HG02938 (cell line): ENCODE data around the gene GALR3.

Experiments
- ATAC-seq: cut with Tn5 transposase; IDR thresholded peaks from one replicate; pipeline ENCODE4 v1.9.1; 2021; ENCODE audit warnings: mild to moderate bottlenecking, moderate library complexity; ENCODE audit not compliant: unreplicated experiment

Gene GALR3

GRCh38 chr22:37819105-37819433, 4.1 kb upstream of the GALR3 start:
- ATAC-seq = no peak

GRCh38 chr22:37820350-37820749, 2.8 kb upstream of the GALR3 start:
- no peak for ATAC-seq

GRCh38 chr22:37822079-37822833, 926 bp upstream of the GALR3 start:
- no peak for ATAC-seq

- ATAC-seq = no peak
These were observed 1.8 kb downstream of the GALR3 start for GRCh38 chr22:37824674-37825641.

GRCh38 chr22:37827056-37827455, 3.9 kb downstream of the GALR3 start:
- ATAC-seq = no peak

- no peak for ATAC-seq
These were observed 7.1 kb downstream of the GALR3 start for GRCh38 chr22:37830093-37830842.

- no peak for ATAC-seq
These were observed 8.3 kb downstream of the GALR3 start for GRCh38 chr22:37831472-37831871.

GRCh38 chr22:37832022-37832857, 9.1 kb downstream of the GALR3 start:
- ATAC-seq = no peak

- no peak for ATAC-seq
These were observed 19.0 kb downstream of the GALR3 start for GRCh38 chr22:37842015-37842793.

- ATAC-seq = peak; percentile 26
These were observed 20.5 kb downstream of the GALR3 start for GRCh38 chr22:37843741-37844089.

GRCh38 chr22:37844904-37845329, 21.7 kb downstream of the GALR3 start:
- no peak for ATAC-seq

- ATAC-seq = no peak
These were observed 23.3 kb downstream of the GALR3 start for GRCh38 chr22:37846433-37846832.

- no peak for ATAC-seq
These were observed 25.5 kb downstream of the GALR3 start for GRCh38 chr22:37848587-37849088.

- no peak for ATAC-seq
These were observed 26.0 kb downstream of the GALR3 start, which contains the start of gene EIF3L for GRCh38 chr22:37849089-37849751. TSS of gene EIF3L (plus strand) at chr22:37849419. CDS start at chr22:37849450, 31 bp downstream.

GRCh38 chr22:37850801-37851200, 27.6 kb downstream of the GALR3 start:
- no peak for ATAC-seq

- no peak for ATAC-seq
These were observed 29.2 kb downstream of the GALR3 start for GRCh38 chr22:37852418-37852817.

- ATAC-seq = no peak
These were observed 31.8 kb downstream of the GALR3 start for GRCh38 chr22:37854946-37855345.

GRCh38 chr22:37855462-37855861, 32.3 kb downstream of the GALR3 start:
- ATAC-seq = no peak
